HEK293 (cell line): Measurements from ENCODE around the gene BCLAF1.

ENCODE experiments used
- KLF1 ChIP-seq: fragments of 450-650 bp; formaldehyde crosslinking; IDR thresholded peaks from 2 replicates; pipeline ENCODE4 v1.5.1; 2016; ENCODE audit warnings: missing biosample characterization, missing genetic modification characterization
- ZNF280C ChIP-seq: fragments of 450-650 bp; formaldehyde crosslinking; IDR thresholded peaks from 2 replicates; pipeline ENCODE4 v1.5.1; 2016; ENCODE audit warnings: missing biosample characterization, missing genetic modification characterization

- TF ChIP-seq ZNF280C (tag by site-specific recombination): no peak
- TF ChIP-seq KLF1 (tag by site-specific recombination): no peak
These were observed 9.5 kb downstream of the BCLAF1 start for GRCh38 chr6:136280032-136280609.
